HG02588 (cell line): ENCODE data around the gene PPP1R1B.

Experiments used
- ATAC-seq: cut with Tn5 transposase; IDR thresholded peaks from one replicate; pipeline ENCODE4 v1.9.1; 2021; ENCODE audit warnings: mild to moderate bottlenecking, moderate library complexity; ENCODE audit not compliant: unreplicated experiment

PPP1R1B gene

GRCh38 chr17:39651923-39652586 is 25.3 kb downstream of the PPP1R1B start:
- ATAC-seq: no peak

- ATAC-seq: no peak
These were observed 26.0 kb downstream of the PPP1R1B start for GRCh38 chr17:39652587-39653315.

- no peak for ATAC-seq
These were observed 26.5 kb downstream of the PPP1R1B start for GRCh38 chr17:39653316-39653661.

- ATAC-seq: no peak
These were observed 27.0 kb downstream of the PPP1R1B start for GRCh38 chr17:39653662-39654331.

- ATAC-seq: no peak
These were observed 28.4 kb downstream of the PPP1R1B start for GRCh38 chr17:39655105-39655504.

- no peak for ATAC-seq
These were observed 31.6 kb downstream of the PPP1R1B start for GRCh38 chr17:39658346-39658745.

GRCh38 chr17:39658760-39659159 is 32.0 kb downstream of the PPP1R1B start:
- no peak for ATAC-seq

GRCh38 chr17:39659279-39660010 is 32.7 kb downstream of the PPP1R1B start:
- ATAC-seq: no peak

GRCh38 chr17:39660011-39660360 is 33.2 kb downstream of the PPP1R1B start:
- no peak for ATAC-seq

GRCh38 chr17:39660397-39661385 is 33.9 kb downstream of the PPP1R1B start:
- no peak for ATAC-seq

- no peak for ATAC-seq
These were observed 35.2 kb downstream of the PPP1R1B start for GRCh38 chr17:39661744-39662541.

- no peak for ATAC-seq
These were observed 36.0 kb downstream of the PPP1R1B start for GRCh38 chr17:39662551-39663339.

GRCh38 chr17:39663340-39663687 is 36.6 kb downstream of the PPP1R1B start:
- ATAC-seq: no peak

GRCh38 chr17:39663688-39664580 is 37.2 kb downstream of the PPP1R1B start:
- ATAC-seq: no peak

- ATAC-seq: no peak
These were observed 38.1 kb downstream of the PPP1R1B start, which contains the start of gene TCAP for GRCh38 chr17:39664581-39665561. TCAP (plus strand) TSS chr17:39665349; CDS start chr17:39665360, 11 bp downstream.

GRCh38 chr17:39665642-39666224 is 39.0 kb downstream of the PPP1R1B start:
- no peak for ATAC-seq
